ENCODE results near the gene DEPDC7. TPM values are rescaled to one million over a fixed set of nuclear protein-coding genes. Genes with fewer than 3 reads are reported as not detected.

Gene DEPDC7
- total and polyA plus RNA-seq, 2 of the 13 experiments (the other 11 are each of a cell fraction or from before 2014, with no cell fraction given) = 17.3 to 33.3 TPM

GRCh38 chr11:33039274-33040032, 23.8 kb downstream of the DEPDC7 start, which contains the start of gene TCP11L1 (continued):
- TF ChIP-seq, protein P1, sequence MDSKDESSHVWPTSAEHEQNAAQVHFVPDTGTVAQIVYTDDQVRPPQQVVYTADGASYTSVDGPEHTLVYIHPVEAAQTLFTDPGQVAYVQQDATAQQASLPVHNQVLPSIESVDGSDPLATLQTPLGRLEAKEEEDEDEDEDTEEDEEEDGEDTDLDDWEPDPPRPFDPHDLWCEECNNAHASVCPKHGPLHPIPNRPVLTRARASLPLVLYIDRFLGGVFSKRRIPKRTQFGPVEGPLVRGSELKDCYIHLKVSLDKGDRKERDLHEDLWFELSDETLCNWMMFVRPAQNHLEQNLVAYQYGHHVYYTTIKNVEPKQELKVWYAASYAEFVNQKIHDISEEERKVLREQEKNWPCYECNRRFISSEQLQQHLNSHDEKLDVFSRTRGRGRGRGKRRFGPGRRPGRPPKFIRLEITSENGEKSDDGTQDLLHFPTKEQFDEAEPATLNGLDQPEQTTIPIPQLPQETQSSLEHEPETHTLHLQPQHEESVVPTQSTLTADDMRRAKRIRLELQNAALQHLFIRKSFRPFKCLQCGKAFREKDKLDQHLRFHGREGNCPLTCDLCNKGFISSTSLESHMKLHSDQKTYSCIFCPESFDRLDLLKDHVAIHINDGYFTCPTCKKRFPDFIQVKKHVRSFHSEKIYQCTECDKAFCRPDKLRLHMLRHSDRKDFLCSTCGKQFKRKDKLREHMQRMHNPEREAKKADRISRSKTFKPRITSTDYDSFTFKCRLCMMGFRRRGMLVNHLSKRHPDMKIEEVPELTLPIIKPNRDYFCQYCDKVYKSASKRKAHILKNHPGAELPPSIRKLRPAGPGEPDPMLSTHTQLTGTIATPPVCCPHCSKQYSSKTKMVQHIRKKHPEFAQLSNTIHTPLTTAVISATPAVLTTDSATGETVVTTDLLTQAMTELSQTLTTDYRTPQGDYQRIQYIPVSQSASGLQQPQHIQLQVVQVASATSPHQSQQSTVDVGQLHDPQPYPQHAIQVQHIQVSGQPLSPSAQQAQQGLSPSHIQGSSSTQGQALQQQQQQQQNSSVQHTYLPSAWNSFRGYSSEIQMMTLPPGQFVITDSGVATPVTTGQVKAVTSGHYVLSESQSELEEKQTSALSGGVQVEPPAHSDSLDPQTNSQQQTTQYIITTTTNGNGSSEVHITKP (CRISPR knock-in tag; IDR thresholded peaks at IDR 0.05; ENCODE audit: low read depth) = 0 out of 2 replicates have a peak, but pooled peaks have one; percentile 25
- TF ChIP-seq RXRB (CRISPR knock-in tag; IDR thresholded peaks at IDR 0.05; ENCODE audit: borderline replicate concordance) = no peak
- TF ChIP-seq ZNF333 (CRISPR knock-in tag; IDR thresholded peaks at IDR 0.05; ENCODE audit: borderline replicate concordance) = peak; percentile 66; the same call in 1 of the 2 replicates
- TF ChIP-seq ATF7 (IDR thresholded peaks at IDR 0.05) = no peak
- peak; percentile 30; the same call in 1 of the 2 replicates for TF ChIP-seq ATF7 (CRISPR knock-in tag; IDR thresholded peaks at IDR 0.05)
- TF ChIP-seq ZNF550 (CRISPR knock-in tag; IDR thresholded peaks at IDR 0.05; ENCODE audit: borderline replicate concordance) = no peak
- peak; percentile 34; the same call in 1 of the 2 replicates for TF ChIP-seq MNT (IDR thresholded peaks at IDR 0.05)
- TF ChIP-seq NBN (conservative IDR thresholded peaks at IDR 0.05) = no peak
- TF ChIP-seq CBX5 (CRISPR knock-in tag; IDR thresholded peaks at IDR 0.05; ENCODE audit: borderline replicate concordance) = no peak
- TF ChIP-seq TRIM24 (CRISPR knock-in tag; IDR thresholded peaks at IDR 0.05) = no peak
- TF ChIP-seq, protein P2, sequence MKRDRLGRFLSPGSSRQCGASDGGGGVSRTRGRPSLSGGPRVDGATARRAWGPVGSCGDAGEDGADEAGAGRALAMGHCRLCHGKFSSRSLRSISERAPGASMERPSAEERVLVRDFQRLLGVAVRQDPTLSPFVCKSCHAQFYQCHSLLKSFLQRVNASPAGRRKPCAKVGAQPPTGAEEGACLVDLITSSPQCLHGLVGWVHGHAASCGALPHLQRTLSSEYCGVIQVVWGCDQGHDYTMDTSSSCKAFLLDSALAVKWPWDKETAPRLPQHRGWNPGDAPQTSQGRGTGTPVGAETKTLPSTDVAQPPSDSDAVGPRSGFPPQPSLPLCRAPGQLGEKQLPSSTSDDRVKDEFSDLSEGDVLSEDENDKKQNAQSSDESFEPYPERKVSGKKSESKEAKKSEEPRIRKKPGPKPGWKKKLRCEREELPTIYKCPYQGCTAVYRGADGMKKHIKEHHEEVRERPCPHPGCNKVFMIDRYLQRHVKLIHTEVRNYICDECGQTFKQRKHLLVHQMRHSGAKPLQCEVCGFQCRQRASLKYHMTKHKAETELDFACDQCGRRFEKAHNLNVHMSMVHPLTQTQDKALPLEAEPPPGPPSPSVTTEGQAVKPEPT (CRISPR knock-in tag; IDR thresholded peaks at IDR 0.05; ENCODE audit: low read depth) = no peak; the same call in 1 of the 2 replicates
- TF ChIP-seq MZF1 (CRISPR knock-in tag; IDR thresholded peaks at IDR 0.05; ENCODE audit: borderline replicate concordance) = no peak
- TF ChIP-seq RNF2 (conservative IDR thresholded peaks at IDR 0.05; ENCODE audit: low read depth) = no peak
- TF ChIP-seq RBM22 (optimal IDR thresholded peaks at IDR 0.05; ENCODE audit: low read length) = no peak
- peak; percentile 93 for TF ChIP-seq ZNF777 (CRISPR knock-in tag; IDR thresholded peaks at IDR 0.05)
- peak; percentile 59 for TF ChIP-seq MXD4 (CRISPR knock-in tag; IDR thresholded peaks at IDR 0.05)
- no peak for TF ChIP-seq ZNF282 (IDR thresholded peaks at IDR 0.05; ENCODE audit: partially characterized antibody)
- no peak for TF ChIP-seq ZFP41 (CRISPR knock-in tag; IDR thresholded peaks at IDR 0.05; ENCODE audit: borderline replicate concordance)
- TF ChIP-seq RFXANK (CRISPR knock-in tag; IDR thresholded peaks at IDR 0.05) = no peak
